Gastrocnemius medialis (tissue), 4 donors: ENCODE results near the gene TMEM236.

Source experiments
- POLR2A ChIP-seq, 2 donors: fragments of 450-650 bp; IDR thresholded peaks; one replicate each; pipeline ENCODE4 v1.6.1; 2017; ENCODE audit warnings: antibody characterized with exemption in 2 of 2, mild to moderate bottlenecking in 2 of 2, moderate library complexity in 2 of 2
- TF ChIP-seq, protein P1 (sequence below), 5 experiments: fragments of 450-650 bp in 3 of 5; fragments of 200-600 bp in 2 of 5; sonication (generic) in 2 of 5; IDR thresholded peaks in 4 of 5; conservative IDR thresholded peaks in 1 of 5; 1 replicate in 4 of 5; 2 replicates in 1 of 5; pipeline ENCODE4 v1.5.1; 2016 to 2019; ENCODE audit warnings: antibody characterized with exemption in 5 of 5, mild to moderate bottlenecking in 3 of 5, moderate library complexity in 3 of 5

GRCh38 chr10:17768957-17769356, 17.0 kb downstream of the TMEM236 start:
- TF ChIP-seq, protein P1, sequence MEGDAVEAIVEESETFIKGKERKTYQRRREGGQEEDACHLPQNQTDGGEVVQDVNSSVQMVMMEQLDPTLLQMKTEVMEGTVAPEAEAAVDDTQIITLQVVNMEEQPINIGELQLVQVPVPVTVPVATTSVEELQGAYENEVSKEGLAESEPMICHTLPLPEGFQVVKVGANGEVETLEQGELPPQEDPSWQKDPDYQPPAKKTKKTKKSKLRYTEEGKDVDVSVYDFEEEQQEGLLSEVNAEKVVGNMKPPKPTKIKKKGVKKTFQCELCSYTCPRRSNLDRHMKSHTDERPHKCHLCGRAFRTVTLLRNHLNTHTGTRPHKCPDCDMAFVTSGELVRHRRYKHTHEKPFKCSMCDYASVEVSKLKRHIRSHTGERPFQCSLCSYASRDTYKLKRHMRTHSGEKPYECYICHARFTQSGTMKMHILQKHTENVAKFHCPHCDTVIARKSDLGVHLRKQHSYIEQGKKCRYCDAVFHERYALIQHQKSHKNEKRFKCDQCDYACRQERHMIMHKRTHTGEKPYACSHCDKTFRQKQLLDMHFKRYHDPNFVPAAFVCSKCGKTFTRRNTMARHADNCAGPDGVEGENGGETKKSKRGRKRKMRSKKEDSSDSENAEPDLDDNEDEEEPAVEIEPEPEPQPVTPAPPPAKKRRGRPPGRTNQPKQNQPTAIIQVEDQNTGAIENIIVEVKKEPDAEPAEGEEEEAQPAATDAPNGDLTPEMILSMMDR (IDR thresholded peaks at IDR 0.05 in 4 of 5, conservative IDR thresholded peaks at IDR 0.05 in 1 of 5) = no peak
- no peak for TF ChIP-seq POLR2A (IDR thresholded peaks at IDR 0.05)
